GM19468 (cell line): ENCODE data around the gene HOXD11.

ENCODE experiments used
- ATAC-seq: cut with Tn5 transposase; IDR thresholded peaks from one replicate; pipeline ENCODE4 v1.9.1; 2021; ENCODE audit warnings: mild to moderate bottlenecking, moderate library complexity, moderate number of reproducible peaks; ENCODE audit not compliant: unreplicated experiment; ENCODE audit errors: extremely low read depth

Gene HOXD11

DNA sequence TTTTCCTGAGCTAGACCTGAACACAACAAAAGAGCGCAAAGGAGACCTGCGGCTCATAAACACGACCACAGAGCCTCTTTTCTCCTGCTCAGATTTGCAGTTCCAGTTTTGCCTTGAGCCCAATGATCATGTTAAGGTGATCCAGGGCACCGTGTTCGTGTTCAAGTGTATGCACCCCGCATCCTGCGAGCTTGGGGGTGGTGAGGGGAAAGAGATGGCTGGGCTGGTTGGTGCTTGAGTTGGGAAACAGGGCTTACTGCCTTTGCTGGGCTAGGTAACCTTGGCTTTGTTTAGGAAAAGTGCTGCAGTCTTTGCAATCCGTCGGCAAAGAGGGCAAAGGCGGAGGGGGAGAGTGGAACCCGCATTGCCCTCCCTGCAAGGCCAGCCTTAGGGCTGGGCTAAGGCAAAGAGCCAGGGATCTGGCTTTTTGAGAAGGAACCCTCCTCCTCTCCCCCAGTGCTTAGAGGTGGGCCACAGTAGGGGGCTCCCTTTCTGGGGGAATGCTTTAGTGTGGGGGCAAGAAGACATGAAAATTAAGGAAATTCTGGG, 10.8 kb downstream of the HOXD11 start:
- ATAC-seq: no peak

DNA sequence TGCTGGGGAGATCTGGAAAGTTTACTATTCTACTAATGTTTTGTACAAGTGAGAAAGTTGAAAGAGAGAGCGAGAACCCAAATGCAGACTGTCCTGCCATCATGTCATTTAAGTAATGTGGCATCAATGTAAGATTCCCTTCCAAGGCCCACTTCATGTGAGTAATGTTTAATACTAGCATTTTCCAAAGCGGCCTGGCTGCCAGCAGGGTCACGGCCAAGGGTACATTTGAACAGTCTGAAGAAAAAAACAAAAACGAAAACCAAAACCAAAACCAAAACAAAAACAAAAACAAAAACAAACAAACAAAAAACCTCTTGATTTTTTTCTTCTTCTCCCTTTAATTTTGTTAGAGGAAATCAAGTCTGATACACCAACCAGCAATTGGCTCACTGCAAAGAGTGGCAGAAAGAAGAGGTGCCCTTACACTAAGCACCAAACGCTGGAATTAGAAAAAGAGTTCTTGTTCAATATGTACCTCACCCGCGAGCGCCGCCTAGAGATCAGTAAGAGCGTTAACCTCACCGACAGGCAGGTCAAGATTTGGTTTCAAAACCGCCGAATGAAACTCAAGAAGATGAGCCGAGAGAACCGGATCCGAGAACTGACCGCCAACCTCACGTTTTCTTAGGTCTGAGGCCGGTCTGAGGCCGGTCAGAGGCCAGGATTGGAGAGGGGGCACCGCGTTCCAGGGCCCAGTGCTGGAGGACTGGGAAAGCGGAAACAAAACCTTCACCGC, 11.7 kb downstream of the HOXD11 start:
- ATAC-seq: no peak

DNA sequence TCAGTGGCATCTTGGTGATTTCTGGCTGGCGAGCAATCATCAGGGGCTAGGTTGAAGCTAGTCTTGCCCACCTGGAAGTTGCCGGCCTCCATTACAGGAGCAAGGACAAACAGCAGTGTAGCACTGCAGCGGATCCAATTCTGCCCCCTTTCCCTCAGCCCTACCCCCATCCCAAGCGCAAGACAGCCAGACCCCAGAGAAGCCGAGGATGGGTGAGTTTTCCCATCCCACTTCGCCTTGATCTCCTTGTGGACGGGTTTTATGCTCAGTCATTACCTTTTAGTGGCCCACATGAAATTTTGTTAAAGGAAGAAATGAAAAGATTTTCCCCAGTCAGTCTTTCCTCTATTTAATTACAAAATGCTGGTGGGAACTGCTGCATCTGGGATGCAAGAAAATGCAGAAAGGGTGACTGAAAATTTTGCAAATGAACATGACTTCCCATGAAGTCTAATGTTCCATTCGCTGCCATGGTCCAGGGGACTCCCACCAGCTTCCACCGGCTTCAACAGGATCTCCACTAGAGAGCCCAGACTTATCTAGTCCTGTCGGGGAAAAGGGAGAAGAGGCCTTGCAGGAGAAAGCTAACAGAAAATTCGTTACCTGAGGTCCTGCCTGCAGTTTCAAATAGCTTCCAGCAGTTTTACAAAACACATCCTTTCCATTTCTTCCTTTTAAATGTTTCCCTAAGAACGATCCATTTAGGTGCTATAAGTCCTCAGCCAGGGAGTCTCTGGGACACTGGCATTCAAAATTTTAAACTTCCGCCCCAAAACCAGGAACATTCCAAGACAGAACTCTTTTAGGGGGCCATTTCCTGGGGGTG, 13.5 kb downstream of the HOXD11 start:
- no peak for ATAC-seq

DNA sequence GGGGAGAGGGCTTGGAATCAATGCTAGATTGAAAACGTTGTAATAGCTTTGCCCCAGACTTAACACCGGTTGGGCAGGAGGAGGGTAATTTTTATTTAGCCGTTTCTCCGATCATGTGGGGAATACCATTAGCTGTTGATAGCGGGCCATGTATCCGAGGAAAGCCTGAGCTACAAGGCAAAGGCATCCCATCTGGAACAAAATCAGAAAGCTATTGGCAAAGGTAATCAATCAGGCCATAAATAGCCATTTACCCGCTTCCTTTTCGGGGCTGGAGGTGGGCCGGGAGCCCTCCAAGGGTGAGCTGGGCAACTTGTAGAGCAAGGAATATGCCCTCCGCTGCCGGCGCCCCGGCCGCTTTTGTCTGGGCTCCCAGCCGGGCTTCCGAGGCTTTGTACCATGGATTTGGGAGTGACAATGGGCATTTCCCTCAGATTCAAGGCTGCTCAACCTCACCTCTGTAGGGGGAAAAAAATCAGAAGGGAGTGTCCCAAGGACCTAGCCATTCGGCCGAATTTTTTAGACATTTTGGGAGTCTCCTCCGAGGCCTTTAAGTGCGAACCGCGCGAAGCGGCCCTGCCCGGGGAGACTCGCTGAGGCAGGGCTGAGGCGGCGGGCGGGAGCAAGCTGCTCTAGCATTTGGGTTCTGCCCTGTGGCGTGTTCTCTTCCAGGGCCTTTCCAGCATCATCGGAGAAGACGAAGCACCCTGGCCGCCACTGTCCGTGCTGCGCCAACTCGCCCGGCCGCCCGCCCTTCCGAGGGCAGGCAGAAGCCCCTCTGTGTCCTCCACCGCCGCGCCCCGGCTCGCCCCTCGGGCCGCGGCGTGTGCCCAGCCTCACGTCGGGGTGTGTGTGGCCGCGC, 14.3 kb downstream of the HOXD11 start:
- no peak for ATAC-seq

DNA sequence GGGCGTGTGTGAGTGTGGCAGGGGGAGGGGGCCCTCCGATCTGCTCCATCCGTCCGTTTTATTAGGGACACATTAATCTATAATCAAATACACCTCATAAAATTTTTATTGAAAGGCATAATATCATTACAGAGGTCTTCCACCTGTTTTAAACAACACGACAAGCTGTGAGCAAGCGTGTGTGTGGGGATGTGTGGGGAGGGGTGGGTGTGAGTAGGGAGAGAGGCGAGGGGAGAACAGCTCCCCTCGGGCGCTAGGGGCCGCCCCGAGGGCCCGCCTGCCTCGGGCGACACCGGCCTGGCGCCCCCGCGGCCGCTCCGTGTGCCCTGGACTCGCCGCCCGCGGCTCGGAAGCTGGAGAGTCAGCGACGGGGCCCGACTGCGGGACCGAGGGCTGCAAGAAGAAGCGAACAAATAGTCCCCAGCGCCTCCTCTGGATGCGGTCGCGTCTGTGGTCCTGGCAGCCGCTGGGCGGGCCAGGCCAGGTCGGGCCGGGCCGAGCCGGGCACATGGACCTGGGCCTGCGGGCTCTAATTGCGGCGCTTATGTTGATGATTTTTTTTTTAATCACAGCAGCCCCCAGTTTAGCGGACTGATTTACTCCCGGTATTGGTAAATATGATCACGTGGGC, 15.1 kb downstream of the HOXD11 start:
- ATAC-seq: no peak

DNA sequence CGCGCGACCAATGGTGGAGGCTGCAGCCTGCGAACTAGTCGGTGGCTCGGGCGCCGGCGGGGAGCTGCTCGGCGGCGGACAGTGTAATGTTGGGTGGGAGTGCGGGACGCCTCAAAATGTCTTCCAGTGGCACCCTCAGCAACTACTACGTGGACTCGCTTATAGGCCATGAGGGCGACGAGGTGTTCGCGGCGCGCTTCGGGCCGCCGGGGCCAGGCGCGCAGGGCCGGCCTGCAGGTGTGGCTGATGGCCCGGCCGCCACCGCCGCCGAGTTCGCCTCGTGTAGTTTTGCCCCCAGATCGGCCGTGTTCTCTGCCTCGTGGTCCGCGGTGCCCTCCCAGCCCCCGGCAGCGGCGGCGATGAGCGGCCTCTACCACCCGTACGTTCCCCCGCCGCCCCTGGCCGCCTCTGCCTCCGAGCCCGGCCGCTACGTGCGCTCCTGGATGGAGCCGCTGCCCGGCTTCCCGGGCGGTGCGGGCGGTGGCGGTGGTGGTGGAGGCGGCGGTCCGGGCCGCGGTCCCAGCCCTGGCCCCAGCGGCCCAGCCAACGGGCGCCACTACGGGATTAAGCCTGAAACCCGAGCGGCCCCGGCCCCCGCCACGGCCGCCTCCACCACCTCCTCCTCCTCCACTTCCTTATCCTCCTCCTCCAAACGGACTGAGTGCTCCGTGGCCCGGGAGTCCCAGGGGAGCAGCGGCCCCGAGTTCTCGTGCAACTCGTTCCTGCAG, 15.8 kb downstream of the HOXD11 start, which contains the start of gene HOXD9:
HOXD9 (plus strand) TSS at position 37 of the 728 bp plus-strand sequence; CDS start at position 87, 50 bp downstream.
- no peak for ATAC-seq

DNA sequence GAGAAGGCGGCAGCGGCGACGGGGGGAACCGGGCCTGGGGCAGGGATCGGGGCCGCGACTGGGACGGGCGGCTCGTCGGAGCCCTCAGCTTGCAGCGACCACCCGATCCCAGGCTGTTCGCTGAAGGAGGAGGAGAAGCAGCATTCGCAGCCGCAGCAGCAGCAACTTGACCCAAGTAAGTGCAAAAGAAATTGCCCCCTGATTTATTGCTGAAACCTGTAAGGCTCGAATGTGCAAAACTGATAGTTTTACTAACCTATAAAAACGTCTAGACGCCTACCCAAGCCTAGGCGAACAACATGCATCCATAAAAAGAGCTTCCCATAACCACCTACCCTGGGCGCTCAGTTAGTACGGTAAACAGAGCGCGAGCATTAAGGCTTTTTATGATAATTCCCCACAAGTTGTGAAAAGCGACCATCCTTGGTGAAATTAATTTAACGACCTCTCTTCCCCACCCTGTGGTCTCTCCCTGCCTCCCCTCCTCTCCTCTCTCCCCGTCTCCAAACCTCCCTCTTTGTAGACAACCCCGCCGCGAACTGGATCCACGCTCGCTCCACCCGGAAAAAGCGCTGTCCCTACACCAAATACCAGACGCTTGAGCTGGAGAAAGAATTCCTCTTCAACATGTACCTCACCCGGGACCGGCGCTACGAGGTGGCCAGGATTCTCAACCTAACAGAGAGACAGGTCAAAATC, 16.5 kb downstream of the HOXD11 start:
- no peak for ATAC-seq

DNA sequence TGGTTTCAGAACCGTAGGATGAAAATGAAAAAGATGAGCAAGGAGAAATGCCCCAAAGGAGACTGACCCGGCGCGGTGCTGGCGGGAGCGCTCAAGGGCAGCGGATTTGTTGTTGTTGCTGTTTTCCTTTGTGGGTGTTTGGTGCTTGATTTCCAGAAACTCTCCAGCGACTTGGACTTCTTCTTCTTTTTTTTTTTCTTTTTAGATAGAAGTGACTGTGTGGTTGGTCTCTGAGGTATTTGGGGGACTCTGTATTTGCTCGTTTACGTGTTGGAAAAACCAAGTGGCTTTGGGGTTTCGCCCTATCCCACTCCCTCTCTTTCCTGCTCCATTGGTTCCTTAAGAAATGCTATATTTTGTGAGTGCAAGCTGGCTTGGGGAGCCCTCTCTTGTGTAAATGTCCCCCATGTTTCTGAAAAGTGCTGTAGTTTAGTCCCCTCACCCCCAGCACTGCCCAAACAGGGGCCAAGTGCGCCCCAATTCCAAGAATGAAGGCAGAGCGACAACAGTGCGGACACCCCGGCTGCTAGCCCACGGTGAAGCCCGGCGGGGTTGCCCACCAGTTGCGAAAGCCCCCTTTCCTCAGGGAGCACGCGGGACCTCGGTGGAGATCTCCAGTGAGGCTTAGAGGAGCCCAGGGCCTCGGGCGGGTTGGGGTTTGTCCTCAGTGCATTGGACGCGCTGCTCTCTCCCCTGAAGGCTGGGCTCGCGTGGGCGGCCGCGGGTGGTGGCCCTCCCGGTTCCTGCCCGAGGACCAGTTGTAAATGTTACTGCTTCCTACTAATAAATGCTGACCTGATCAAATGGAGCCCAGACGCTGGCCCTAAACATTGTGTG, 17.2 kb downstream of the HOXD11 start:
- no peak for ATAC-seq

DNA sequence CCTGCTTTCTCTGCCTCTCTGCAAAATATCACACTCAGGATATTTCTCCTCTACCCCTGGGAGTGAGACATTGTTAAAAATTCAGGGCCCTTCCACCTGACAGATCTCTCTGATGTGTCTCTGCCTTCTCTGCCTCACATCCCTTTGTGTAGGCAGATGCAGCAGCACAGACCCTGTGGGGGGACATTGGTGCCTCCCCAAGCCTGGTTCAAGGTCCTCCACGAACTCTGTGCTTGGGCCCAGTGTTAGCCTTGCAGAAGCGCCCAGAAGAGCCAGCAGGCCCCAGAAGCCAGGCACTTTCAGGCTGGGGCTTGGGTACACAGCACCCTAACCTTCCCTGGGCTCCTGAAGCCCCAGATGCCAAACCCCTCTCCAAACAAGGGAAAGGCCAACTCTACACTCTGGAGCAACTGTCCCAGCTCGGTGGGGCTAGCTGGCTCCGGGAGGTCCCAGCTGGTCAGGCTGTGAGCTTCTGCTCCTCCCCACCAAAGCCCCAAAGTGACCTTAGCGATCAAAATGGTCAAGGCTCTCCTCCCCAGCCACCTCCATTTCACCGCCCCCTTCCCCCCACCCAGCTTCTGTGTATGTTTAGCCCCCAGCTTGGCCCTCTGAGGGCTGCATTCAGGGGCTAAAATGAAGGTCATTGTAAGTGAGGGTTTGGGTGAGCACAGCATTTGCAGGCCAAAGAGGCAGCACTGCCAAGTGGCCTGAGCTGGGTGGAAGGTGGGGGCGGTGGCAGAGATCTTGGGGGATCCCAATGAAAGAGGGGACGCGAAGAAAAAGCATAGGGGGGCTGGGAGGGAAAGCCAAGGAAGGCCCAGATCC, 18.1 kb downstream of the HOXD11 start:
- no peak for ATAC-seq

DNA sequence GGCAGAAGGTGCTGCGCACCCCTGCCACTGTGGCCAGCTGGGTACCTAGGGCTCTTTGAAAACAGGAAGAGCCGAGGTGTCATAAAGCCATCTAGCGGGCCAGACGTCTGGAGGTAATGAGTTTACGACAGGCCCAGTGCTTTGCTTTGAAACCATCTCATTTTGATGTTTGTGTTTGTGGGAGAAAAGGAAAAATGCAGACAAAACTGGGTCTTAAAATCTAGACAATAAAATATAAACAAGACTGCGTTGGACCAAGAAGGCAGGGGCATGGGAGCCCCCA, 18.6 kb downstream of the HOXD11 start:
- ATAC-seq: no peak

DNA sequence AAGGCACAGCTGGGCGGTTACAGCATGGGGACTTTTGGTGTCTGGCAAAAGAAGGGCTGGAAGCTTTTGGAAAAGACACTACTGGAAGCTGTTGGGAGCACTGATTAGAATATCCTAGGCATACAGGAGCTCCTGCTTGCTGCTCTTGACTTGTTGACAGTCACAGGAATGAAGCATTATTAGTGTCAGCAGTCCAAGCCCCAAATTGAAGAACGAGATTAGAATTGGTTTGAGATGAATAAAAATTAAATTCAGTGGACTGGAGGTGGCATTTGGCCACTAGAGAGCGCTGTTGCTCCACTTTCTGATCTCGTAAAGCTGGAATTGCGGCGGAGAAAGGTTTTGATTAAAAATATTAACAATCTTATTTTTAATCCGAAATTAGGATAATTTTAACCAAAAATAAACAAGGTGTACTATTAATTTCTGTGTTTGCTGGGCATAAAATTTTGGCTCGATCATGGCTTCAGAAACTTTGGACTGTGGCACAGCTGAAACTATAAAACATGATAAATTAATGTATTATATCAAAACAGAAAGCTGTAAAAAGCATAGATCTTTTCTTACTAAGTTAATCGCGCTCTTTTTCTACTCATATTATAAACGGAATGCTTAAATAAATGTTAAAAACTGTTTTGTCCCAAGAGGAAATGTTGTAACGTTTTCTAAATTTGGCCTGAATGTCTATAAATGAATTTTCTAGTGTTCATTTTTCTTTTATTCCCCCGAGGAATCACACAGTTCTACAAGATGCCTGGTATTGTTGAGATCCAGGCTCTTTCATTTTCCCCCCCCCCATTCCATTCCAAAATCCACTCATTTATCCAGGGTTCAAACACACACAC, 20.1 kb downstream of the HOXD11 start:
- ATAC-seq: no peak

DNA sequence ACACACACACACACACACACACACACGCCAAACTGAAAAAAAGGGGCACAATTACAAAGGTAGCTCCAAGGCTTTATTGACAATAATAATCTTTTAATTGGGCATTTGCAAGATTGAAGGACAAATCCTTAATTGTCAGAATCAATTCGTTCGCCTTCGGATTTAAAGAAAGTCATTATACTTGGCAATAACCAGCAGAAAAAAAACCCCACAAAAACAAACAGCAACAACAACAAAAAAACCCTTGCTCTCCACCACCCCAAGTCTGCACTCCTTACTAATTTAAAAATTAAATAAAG, 20.6 kb downstream of the HOXD11 start:
- no peak for ATAC-seq

DNA sequence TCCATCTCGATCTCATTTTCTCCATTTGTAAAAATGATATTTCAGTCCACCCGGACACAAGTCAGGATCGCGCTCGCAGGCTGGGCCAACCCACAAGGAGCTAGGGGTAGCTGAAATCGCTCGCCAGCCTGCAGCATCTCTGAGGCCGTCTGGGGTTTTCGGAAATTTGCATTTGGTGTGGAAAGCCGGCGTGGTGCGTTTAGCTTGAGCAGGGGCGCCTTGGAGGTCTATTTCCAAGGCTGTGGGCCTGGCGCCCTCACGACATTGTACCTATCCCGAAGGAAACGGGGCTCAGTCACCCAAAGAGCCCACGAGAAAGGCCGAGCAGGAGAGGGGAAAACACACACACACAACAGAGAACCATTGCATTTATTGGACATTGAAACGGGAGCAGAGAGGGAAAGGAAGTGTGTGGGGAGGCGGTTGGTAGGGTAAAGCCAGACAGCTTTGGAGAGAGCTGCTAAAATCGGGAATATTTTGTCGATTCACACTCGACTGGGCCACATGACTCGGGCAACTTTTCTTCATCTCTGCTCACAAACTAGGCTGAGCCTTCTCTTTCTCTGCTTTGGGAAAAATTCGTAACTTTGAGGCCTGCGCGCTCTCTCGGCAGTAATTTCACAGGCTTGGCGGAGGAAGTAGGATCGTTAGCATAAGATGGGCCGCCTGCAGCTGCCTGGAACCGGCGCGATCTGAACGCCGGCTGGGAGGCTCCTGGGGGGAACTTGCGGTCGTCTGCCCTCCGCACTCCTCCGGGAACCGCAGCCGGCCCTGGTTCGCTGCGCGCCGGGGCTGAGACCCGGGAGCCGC, 21.3 kb downstream of the HOXD11 start:
- no peak for ATAC-seq

DNA sequence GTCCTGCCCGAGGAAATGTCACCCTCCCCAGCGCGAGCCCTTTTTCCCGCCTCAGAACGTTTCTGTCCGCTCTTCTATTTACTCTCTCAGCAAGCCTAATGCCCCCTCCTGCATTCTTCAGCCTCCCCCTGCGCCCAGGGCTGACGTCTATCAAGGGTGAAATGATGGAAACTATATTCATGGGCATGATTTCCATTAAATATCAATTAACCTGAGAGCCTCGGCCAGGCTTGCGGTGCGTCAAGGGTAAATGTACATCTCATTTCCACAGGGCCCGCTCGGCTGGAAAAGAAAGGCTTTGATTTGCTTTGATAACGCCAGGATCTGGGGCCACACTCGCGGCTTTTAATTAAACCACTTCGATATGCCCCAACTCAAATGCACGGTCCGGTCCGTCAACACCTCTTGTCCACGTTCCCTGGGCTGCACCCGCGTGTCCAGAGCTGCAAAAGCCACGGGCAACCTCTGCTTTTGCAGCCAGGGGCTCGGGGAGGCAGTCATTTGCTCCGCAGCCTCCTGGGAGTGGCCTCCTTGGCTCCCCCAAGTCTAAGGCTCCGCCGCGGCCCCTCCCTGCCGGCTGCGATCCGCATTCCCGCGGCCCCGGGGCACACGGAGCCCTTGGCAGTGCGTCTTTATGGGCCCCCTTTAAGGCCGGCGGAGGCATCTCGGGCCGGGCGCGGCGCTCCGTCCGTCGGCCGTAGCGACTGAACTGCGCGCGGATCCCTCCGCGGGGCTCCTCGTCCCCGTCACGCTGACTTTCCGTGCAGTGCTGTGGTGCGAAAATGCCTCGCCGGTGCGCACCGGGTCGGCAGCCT, 22.1 kb downstream of the HOXD11 start, which contains the start of gene HOXD8:
HOXD8 (plus strand) TSS at position 724 of the 815 bp plus-strand sequence. CDS start 662 bp downstream, outside the sequence.
- no peak for ATAC-seq

DNA sequence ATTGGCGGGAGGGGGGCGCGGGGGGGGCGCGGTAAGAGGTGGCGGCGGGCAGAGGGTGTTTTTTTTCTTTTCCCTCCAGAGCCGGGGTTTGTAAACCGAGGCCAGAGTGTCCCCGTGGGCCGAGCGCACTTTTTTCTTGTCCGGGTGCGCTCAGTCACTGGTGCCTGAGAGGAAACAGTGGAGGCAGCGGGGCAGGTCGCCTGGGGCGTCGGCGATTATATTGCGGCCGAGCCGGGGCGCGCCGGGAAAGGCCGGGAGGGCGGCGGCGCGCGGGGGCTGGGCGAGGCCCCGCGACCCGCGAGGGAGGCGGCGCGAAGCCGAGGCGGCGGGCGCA, 22.7 kb downstream of the HOXD11 start:
- no peak for ATAC-seq
